ENCODE data around the gene IL1RAP. TPM values are rescaled to one million over a fixed set of nuclear protein-coding genes. Genes with fewer than 3 reads are reported as not detected.

Gene IL1RAP
- total and polyA plus RNA-seq, 2 experiments from 2014 or later, result 17.5 to 32.3 TPM

DNA sequence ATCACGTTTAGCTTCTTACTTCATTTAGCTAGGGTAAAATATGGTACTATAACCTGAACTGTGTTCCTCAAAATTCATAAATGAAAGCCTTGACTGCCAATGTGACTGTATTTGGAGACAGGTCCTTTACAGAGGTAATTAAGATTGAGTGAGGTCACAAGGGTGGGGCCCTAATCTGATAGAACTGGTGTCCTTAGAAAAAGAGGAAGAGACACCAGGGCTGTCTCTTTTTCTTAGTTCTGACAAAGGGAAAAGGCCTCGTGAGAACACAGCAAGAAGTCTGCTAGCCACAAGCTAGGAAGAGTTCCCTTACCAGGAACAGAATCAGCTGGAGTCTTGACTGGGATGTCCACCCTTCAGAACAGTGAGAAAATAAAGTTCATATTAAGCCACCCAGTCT is 185.9 kb downstream of the IL1RAP start:
- 69 to 75% methylated on average over 2 of the region's 2 CpGs for WGBS, 2 experiments (ENCODE audit: low coverage in 1 of 2, low lambda C conversion rate in 2 of 2, missing lambda C conversion rate in 2 of 2)
- in situ Hi-C loops (cut with MboI), result no loop called here

DNA sequence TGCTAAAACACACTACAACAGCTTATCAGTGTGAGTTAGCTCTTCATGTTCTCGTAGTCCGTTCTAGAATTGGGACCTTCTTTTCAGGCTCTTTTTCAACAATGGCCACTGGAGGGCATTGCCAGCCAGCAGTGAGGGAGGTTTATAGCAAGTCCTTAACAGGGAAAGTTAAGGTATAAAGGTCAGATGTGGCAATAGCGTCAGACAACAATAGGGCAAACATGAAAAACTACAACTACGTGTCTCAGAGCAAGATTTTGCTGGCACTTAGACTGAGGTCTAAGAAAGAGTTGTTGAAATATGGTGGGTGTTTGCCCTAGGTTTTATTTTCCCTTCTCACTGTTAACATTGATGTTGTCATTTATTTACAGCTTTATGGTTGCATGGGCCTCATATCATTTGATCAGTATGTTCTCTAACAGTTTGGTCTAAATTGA is 187.2 kb downstream of the IL1RAP start:
- Histone ChIP-seq H4K20me1 (ENCODE audit: insufficient read depth) (no peaks in the 10 kb centered on the region), H3K9me3 (ENCODE audit: low read depth) (no peaks in the 10 kb centered on the region), H3K4me2 (ENCODE audit: unreplicated experiment) (no peak overlapping the region), H3K4me3 (no peak overlapping the region), H2AFZ (0 out of 2 replicates have a peak overlapping the region, but pooled peaks have one; percentile 5), H3K79me2 (ENCODE audit: insufficient read depth) (no peaks in the 10 kb centered on the region), H3K36me3 (ENCODE audit: low read depth) (no peaks in the 10 kb centered on the region), H3K4me1 (ENCODE audit: insufficient read depth) (peaks cover 16% of the 10 kb centered on the region), H3F3A (ENCODE audit: insufficient read depth) (peaks cover 5% of the 10 kb centered on the region; the same call in 1 of the 2 replicates), H3K27ac (no peak overlapping the region), H3K27me3 (replicated peaks; ENCODE audit: insufficient read depth) (no peaks in the 10 kb centered on the region), H3K9me2 (ENCODE audit: insufficient read depth) (no peaks in the 10 kb centered on the region), H3K9ac (no peak overlapping the region)
- DNase-seq, result peak; percentile 69
- in situ Hi-C loops (cut with MboI), result no loop called here
- 36 to 43% methylated on average over 4 of the region's 4 CpGs for WGBS, 2 experiments (ENCODE audit: low coverage in 1 of 2, low lambda C conversion rate in 2 of 2, missing lambda C conversion rate in 2 of 2)
- no peak for TF ChIP-seq EZH2 (IDR thresholded peaks at IDR 0.05; ENCODE audit: insufficient read depth, poor library complexity, severe bottlenecking)
- TF ChIP-seq EZH2phosphoT487 (IDR thresholded peaks at IDR 0.05; ENCODE audit: insufficient read depth, low read depth), result no peak

More for the DNA sequence above, 185.9 kb downstream of the IL1RAP start:
- peaks cover 5% of the 10 kb centered on the region; the same call in 1 of the 2 replicates for H3F3A ChIP-seq (ENCODE audit: insufficient read depth)
- H4K20me1 ChIP-seq (ENCODE audit: insufficient read depth), result no peaks in the 10 kb centered on the region
- H3K4me1 ChIP-seq (ENCODE audit: insufficient read depth), result peaks cover 16% of the 10 kb centered on the region
- H3K79me2 ChIP-seq (ENCODE audit: insufficient read depth), result no peaks in the 10 kb centered on the region
- H3K36me3 ChIP-seq (ENCODE audit: low read depth), result no peaks in the 10 kb centered on the region
- H3K9me3 ChIP-seq (ENCODE audit: low read depth), result no peaks in the 10 kb centered on the region
- H3K9me2 ChIP-seq (ENCODE audit: insufficient read depth), result no peaks in the 10 kb centered on the region
- no peak overlapping the region for H3K4me2 ChIP-seq (ENCODE audit: unreplicated experiment)
- DNase-seq, result no peak
- TF ChIP-seq EZH2 (IDR thresholded peaks at IDR 0.05; ENCODE audit: insufficient read depth, poor library complexity, severe bottlenecking), result no peak
- no peak for TF ChIP-seq EZH2phosphoT487 (IDR thresholded peaks at IDR 0.05; ENCODE audit: insufficient read depth, low read depth)
- H2AFZ ChIP-seq, result no peak overlapping the region
- no peak overlapping the region for H3K27ac ChIP-seq
- H3K27me3 ChIP-seq (replicated peaks; ENCODE audit: insufficient read depth), result no peaks in the 10 kb centered on the region
- no peak overlapping the region for H3K4me3 ChIP-seq
- no peak overlapping the region for H3K9ac ChIP-seq

DNA sequence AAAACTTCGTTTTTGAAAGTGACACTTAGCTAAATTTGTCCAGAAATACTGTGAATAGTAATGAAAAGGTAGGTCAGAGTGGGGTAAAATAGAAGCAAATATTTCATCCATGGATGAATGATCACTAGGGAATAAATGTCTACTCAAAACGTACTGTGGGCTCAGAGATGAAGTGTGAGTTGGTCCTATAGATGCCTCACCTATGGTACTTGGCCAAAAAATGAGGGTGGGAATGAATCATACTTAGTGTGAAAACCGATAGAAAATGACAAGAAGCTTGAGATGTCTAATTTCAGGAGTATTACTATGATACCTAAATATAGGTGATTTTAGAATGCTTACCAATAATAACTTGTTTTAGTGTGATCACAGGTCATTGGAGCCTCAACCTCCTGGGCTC is 192.7 kb downstream of the IL1RAP start:
- in situ Hi-C loops (cut with MboI), result no loop called here
- Histone ChIP-seq H3F3A (ENCODE audit: insufficient read depth) (no peaks in the 10 kb centered on the region), H3K4me1 (ENCODE audit: insufficient read depth) (peaks cover 10% of the 10 kb centered on the region), H3K36me3 (ENCODE audit: low read depth) (no peaks in the 10 kb centered on the region), H3K9me3 (ENCODE audit: low read depth) (no peaks in the 10 kb centered on the region), H3K27ac (no peak overlapping the region), H3K9ac (no peak overlapping the region), H3K9me2 (ENCODE audit: insufficient read depth) (no peaks in the 10 kb centered on the region), H3K27me3 (replicated peaks; ENCODE audit: insufficient read depth) (no peaks in the 10 kb centered on the region), H3K4me3 (no peak overlapping the region), H2AFZ (no peak overlapping the region), H4K20me1 (ENCODE audit: insufficient read depth) (no peaks in the 10 kb centered on the region), H3K79me2 (ENCODE audit: insufficient read depth) (no peaks in the 10 kb centered on the region), H3K4me2 (ENCODE audit: unreplicated experiment) (no peak overlapping the region)
- TF ChIP-seq EZH2phosphoT487 (IDR thresholded peaks at IDR 0.05; ENCODE audit: insufficient read depth, low read depth) (no peak), EZH2 (IDR thresholded peaks at IDR 0.05; ENCODE audit: insufficient read depth, poor library complexity, severe bottlenecking) (no peak)
- no peak for DNase-seq
- 61 to 64% methylated on average over 3 of the region's 3 CpGs for WGBS, 2 experiments (ENCODE audit: low coverage in 1 of 2, low lambda C conversion rate in 2 of 2, missing lambda C conversion rate in 2 of 2)

Other genes starting within 250 kb of the IL1RAP start
- 0.32 and 0.38 TPM in 2 replicates for gene CLDN1, start 191.6 kb upstream of the IL1RAP start, total RNA-seq (2014; rRNA removed; shearing (Covaris generic))
- gene CLDN1, start 191.6 kb upstream of the IL1RAP start, polyA plus RNA-seq (2016; fragmentation: Nextera tagmentation; extraction: Ambion mirVana), result 0.19 and 0.28 TPM in 2 replicates
- 0.11 TPM in 1 of 2 replicates, not detected in the other for gene CLDN16, start 125.9 kb upstream of the IL1RAP start, total RNA-seq (2014; rRNA removed; shearing (Covaris generic))
- gene CLDN16, start 125.9 kb upstream of the IL1RAP start, polyA plus RNA-seq (2016; fragmentation: Nextera tagmentation; extraction: Ambion mirVana), result not detected in 2 replicates
- not detected in 2 replicates for gene TMEM207, start 64.2 kb upstream of the IL1RAP start, total RNA-seq (2014; rRNA removed; shearing (Covaris generic))
- not detected in 2 replicates for gene TMEM207, start 64.2 kb upstream of the IL1RAP start, polyA plus RNA-seq (2016; fragmentation: Nextera tagmentation; extraction: Ambion mirVana)

All from GM23248 (cell line).